Hepatocyte (in vitro differentiated cells): ENCODE results near the gene DOCK1. TPM values are rescaled to one million over a fixed set of nuclear protein-coding genes. Genes with fewer than 3 reads are reported as not detected.

Experiments
- DNase-seq: peaks from one replicate; pipeline ENCODE4 v3.0.0-alpha.2; 2016; ENCODE audit warnings: low spot score
- H2AFZ ChIP-seq: fragments of 200-600 bp; sonication (generic); 2 replicates; pipeline ENCODE4 v1.6.0; 2016; ENCODE audit warnings: antibody characterized with exemption, mild to moderate bottlenecking
- H3K27ac ChIP-seq: fragments of 200-600 bp; sonication (generic); 2 replicates; pipeline ENCODE4 v1.5.1; 2016; ENCODE audit warnings: mild to moderate bottlenecking
- H3K27me3 ChIP-seq: fragments of 200-600 bp; sonication (generic); 2 replicates; pipeline ENCODE4 v1.6.1; 2016
- H3K36me3 ChIP-seq: fragments of 200-600 bp; sonication (generic); replicated peaks from 2 replicates; pipeline ENCODE4 v1.5.1; 2016; ENCODE audit warnings: low read depth; ENCODE audit not compliant: insufficient read depth
- H3K4me1 ChIP-seq: fragments of 200-600 bp; sonication (generic); 2 replicates; pipeline ENCODE4 v1.5.1; 2016; ENCODE audit warnings: mild to moderate bottlenecking, moderate library complexity; ENCODE audit not compliant: insufficient read depth
- H3K4me2 ChIP-seq: fragments of 200-600 bp; sonication (generic); 2 replicates; pipeline ENCODE4 v1.6.0; 2016
- H3K4me3 ChIP-seq: fragments of 200-600 bp; sonication (generic); 2 replicates; pipeline ENCODE4 v1.5.1; 2016; ENCODE audit warnings: mild to moderate bottlenecking
- H3K79me2 ChIP-seq: fragments of 200-600 bp; sonication (generic); 2 replicates; pipeline ENCODE4 v1.6.0; 2017; ENCODE audit warnings: mild to moderate bottlenecking
- H3K9me2 ChIP-seq: fragments of 200-600 bp; sonication (generic); replicated peaks from 2 replicates; pipeline ENCODE4 v1.6.0; 2017; ENCODE audit warnings: mild to moderate bottlenecking; ENCODE audit not compliant: insufficient read depth
- H3K9me3 ChIP-seq: fragments of 200-600 bp; sonication (generic); 2 replicates; pipeline ENCODE4 v1.5.1; 2016; ENCODE audit warnings: low read depth, mild to moderate bottlenecking
- H4K20me1 ChIP-seq: fragments of 200-600 bp; sonication (generic); 2 replicates; pipeline ENCODE4 v1.6.0; 2016; ENCODE audit warnings: mild to moderate bottlenecking; ENCODE audit not compliant: insufficient read depth, poor library complexity, severe bottlenecking
- EZH2 ChIP-seq: fragments of 200-600 bp; sonication (generic); IDR thresholded peaks from 2 replicates; pipeline ENCODE4 v1.6.1; 2016; ENCODE audit warnings: antibody characterized with exemption, mild to moderate bottlenecking, borderline replicate concordance
- EZH2phosphoT487 ChIP-seq: fragments of 200-600 bp; sonication (generic); IDR thresholded peaks from one replicate; pipeline ENCODE4 v1.6.1; 2018; ENCODE audit warnings: antibody characterized with exemption, mild to moderate bottlenecking, low read depth, moderate library complexity; ENCODE audit not compliant: unreplicated experiment, severe bottlenecking
- WGBS: methylation state at CpG from one replicate; pipeline ENCODE4 v1.1.6; 2016; ENCODE audit warnings: low lambda C conversion rate; ENCODE audit errors: missing lambda C conversion rate; 5-methylcytosine and 5-hydroxymethylcytosine counted together
- polyA plus RNA-seq: library from polyadenylated mRNA; unstranded; fragments of >200 nt; fragmentation: Nextera tagmentation; extraction: Ambion mirVana; gene quantifications from 2 replicates; pipeline ENCODE4 v1.2.1, GENCODE V29; 2016
- total RNA-seq: library from RNA; depleted of rRNA; stranded (reverse); fragments of >200 nt; gene quantifications from 2 replicates; pipeline ENCODE4 v1.2.3, GENCODE V29; 2014
- TF ChIP-seq, protein P1 (sequence below): fragments of 200-600 bp; sonication (generic); IDR thresholded peaks from 2 replicates; pipeline ENCODE4 v1.5.1; 2016; ENCODE audit warnings: antibody characterized with exemption, mild to moderate bottlenecking; ENCODE audit not compliant: poor library complexity

DOCK1 gene
- total and polyA plus RNA-seq, 2 experiments from 2014 or later, result 16.0 to 55.5 TPM

GRCh38 chr10:127462643-127463295 is 557.5 kb downstream of the DOCK1 start:
- H3K4me3 ChIP-seq, result no peak overlapping the region
- H2AFZ ChIP-seq, result no peak overlapping the region
- peaks cover 5% of the 10 kb centered on the region for H3K27me3 ChIP-seq
- no peaks in the 10 kb centered on the region for H3K36me3 ChIP-seq
- no peak for TF ChIP-seq EZH2phosphoT487
- TF ChIP-seq, protein P1, sequence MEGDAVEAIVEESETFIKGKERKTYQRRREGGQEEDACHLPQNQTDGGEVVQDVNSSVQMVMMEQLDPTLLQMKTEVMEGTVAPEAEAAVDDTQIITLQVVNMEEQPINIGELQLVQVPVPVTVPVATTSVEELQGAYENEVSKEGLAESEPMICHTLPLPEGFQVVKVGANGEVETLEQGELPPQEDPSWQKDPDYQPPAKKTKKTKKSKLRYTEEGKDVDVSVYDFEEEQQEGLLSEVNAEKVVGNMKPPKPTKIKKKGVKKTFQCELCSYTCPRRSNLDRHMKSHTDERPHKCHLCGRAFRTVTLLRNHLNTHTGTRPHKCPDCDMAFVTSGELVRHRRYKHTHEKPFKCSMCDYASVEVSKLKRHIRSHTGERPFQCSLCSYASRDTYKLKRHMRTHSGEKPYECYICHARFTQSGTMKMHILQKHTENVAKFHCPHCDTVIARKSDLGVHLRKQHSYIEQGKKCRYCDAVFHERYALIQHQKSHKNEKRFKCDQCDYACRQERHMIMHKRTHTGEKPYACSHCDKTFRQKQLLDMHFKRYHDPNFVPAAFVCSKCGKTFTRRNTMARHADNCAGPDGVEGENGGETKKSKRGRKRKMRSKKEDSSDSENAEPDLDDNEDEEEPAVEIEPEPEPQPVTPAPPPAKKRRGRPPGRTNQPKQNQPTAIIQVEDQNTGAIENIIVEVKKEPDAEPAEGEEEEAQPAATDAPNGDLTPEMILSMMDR, result no peak
- TF ChIP-seq EZH2, result no peak
- H3K9me2 ChIP-seq, result no peaks in the 10 kb centered on the region
- H4K20me1 ChIP-seq, result no peaks in the 10 kb centered on the region
- no peaks in the 10 kb centered on the region for H3K79me2 ChIP-seq
- peak; percentile 39 for DNase-seq
- 72% methylated on average over 5 of the region's 5 CpGs for WGBS
- no peaks in the 10 kb centered on the region for H3K9me3 ChIP-seq
- H3K27ac ChIP-seq, result no peak overlapping the region
- H3K4me1 ChIP-seq, result no peaks in the 10 kb centered on the region
- no peak overlapping the region for H3K4me2 ChIP-seq

DNA sequence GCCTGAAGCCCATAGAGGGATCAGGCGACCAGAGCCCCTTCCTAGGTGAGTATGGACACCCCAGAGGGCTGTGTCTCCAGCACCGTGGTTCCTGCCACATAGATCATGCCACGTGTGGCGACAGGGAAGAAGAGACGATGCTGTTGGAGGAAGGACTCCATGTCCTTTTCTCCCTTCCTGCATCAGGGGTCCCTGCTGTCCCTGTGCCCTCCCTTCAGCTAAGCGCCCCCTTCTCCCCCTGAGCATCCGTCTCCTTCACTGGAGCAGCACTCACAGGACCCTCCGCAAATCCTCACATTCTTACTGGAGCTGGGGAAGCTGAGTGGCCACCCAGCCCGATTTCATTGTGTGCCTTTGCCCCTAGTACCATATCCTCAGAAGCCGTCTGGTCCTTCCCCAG is 558.3 kb downstream of the DOCK1 start:
- no peaks in the 10 kb centered on the region for H3K4me1 ChIP-seq
- H3K36me3 ChIP-seq, result no peaks in the 10 kb centered on the region
- WGBS, result 81% methylated on average over 10 of the region's 10 CpGs
- H4K20me1 ChIP-seq, result no peaks in the 10 kb centered on the region
- H3K4me3 ChIP-seq, result no peak overlapping the region
- peaks cover 5% of the 10 kb centered on the region for H3K27me3 ChIP-seq
- no peaks in the 10 kb centered on the region for H3K9me3 ChIP-seq
- TF ChIP-seq, protein P1, result no peak
- TF ChIP-seq EZH2phosphoT487 (no peak), EZH2 (no peak)
- no peak overlapping the region for H3K27ac ChIP-seq
- DNase-seq, result no peak
- H2AFZ ChIP-seq, result no peak overlapping the region
- no peaks in the 10 kb centered on the region for H3K79me2 ChIP-seq
- H3K4me2 ChIP-seq, result no peak overlapping the region
- no peaks in the 10 kb centered on the region for H3K9me2 ChIP-seq

DNA sequence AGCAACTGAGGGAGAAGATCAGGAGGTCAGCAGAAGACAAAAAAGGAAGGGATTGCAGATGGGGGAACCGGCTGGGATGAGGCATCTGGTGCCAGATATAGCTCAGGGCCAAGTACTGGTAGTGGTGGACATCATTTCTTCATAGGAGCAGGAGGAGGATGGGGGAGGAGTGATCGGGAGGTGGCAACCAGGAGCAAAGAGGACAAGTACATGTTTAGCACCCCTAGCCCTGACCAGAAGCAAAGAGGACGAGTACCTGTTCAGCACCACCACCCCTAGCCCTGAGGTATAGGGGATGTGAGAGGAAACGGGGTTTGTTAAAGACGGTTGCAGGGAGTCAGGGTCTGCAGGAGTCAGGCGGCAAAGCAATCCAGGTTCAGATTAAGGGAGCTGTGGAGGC is 559.3 kb downstream of the DOCK1 start:
- Histone ChIP-seq H3K4me2 (no peak overlapping the region), H3K79me2 (no peaks in the 10 kb centered on the region), H3K27ac (no peak overlapping the region), H3K4me3 (no peak overlapping the region), H3K9me3 (no peaks in the 10 kb centered on the region), H3K27me3 (peaks cover 5% of the 10 kb centered on the region), H3K9me2 (no peaks in the 10 kb centered on the region), H3K4me1 (no peaks in the 10 kb centered on the region), H3K36me3 (no peaks in the 10 kb centered on the region), H4K20me1 (no peaks in the 10 kb centered on the region), H2AFZ (no peak overlapping the region)
- 85% methylated on average over 6 of the region's 6 CpGs for WGBS
- TF ChIP-seq, protein P1, result no peak
- TF ChIP-seq EZH2phosphoT487 (no peak), EZH2 (no peak)
- DNase-seq, result no peak

GRCh38 chr10:127467811-127468210 is 562.6 kb downstream of the DOCK1 start:
- no peak for DNase-seq
- 88% methylated on average over 10 of the region's 10 CpGs for WGBS

More at GRCh38 chr10:127467811-127468210, 562.6 kb downstream of the DOCK1 start:
- H3K27me3 ChIP-seq, result peaks cover 5% of the 10 kb centered on the region
- no peaks in the 10 kb centered on the region for H3K9me2 ChIP-seq
- H3K79me2 ChIP-seq, result no peaks in the 10 kb centered on the region
- no peaks in the 10 kb centered on the region for H3K9me3 ChIP-seq
- H3K27ac ChIP-seq, result no peak overlapping the region
- no peaks in the 10 kb centered on the region for H3K36me3 ChIP-seq
- H3K4me2 ChIP-seq, result no peak overlapping the region
- no peaks in the 10 kb centered on the region for H4K20me1 ChIP-seq
- no peak overlapping the region for H3K4me3 ChIP-seq
- H3K4me1 ChIP-seq, result no peaks in the 10 kb centered on the region
- TF ChIP-seq EZH2, result no peak
- TF ChIP-seq, protein P1, result no peak
- TF ChIP-seq EZH2phosphoT487, result no peak
- H2AFZ ChIP-seq, result no peak overlapping the region
